IMR-90 (cell line): ENCODE data around the gene GABPB2. TPM values are rescaled to one million over a fixed set of nuclear protein-coding genes. Genes with fewer than 3 reads are reported as not detected.

Source experiments
- ATAC-seq: fragments of 200-7000 bp; cut with Tn5 transposase; 2 replicates; pipeline ENCODE4 v1.9.1; 2020; ENCODE audit warnings: low read depth, mild to moderate bottlenecking, moderate library complexity
- BruUV-seq: library from RNA; stranded (reverse); fragments of 400-500 nt; replicated peaks from 2 replicates; lab custom pipeline; 2021; lab: Mats Ljungman, UMichigan
- CTCF ChIA-PET: fragments of 300-600 bp; formaldehyde crosslinking; extraction: SDS; loops from one replicate; lab custom pipeline; 2021; ENCODE audit warnings: antibody characterized with exemption; lab: Yijun Ruan, JAX
- POLR2A ChIA-PET: fragments of 300-600 bp; sonication (Branson Sonifier 250); formaldehyde crosslinking; loops from one replicate; lab custom pipeline; 2022; ENCODE audit warnings: antibody characterized with exemption; ENCODE audit not compliant: unreplicated experiment; lab: Charles Lee
- DNase-seq: peaks from one replicate; pipeline ENCODE4 v3.0.0; 2013
- H2AFZ ChIP-seq: replicated peaks from 2 replicates; pipeline ENCODE3; 2013; ENCODE audit warnings: low read length, mild to moderate bottlenecking; ENCODE audit not compliant: poor library complexity
- H2AK5ac ChIP-seq: 2 replicates; pipeline ENCODE4 v1.6.1; 2013; ENCODE audit warnings: low read depth, low read length, inconsistent platforms
- H2AK9ac ChIP-seq: replicated peaks from 2 replicates; pipeline ENCODE3; 2013; ENCODE audit warnings: mild to moderate bottlenecking, low read depth, low read length, moderate library complexity; ENCODE audit not compliant: poor library complexity
- H2BK120ac ChIP-seq: 2 replicates; pipeline ENCODE4 v1.6.1; 2013; ENCODE audit warnings: low read depth, low read length, inconsistent platforms
- H2BK15ac ChIP-seq: 3 replicates; pipeline ENCODE4 v1.6.1; 2013; ENCODE audit warnings: low read depth, low read length, inconsistent platforms
- H2BK20ac ChIP-seq: 2 replicates; pipeline ENCODE4 v1.6.1; 2013; ENCODE audit warnings: low read depth, mild to moderate bottlenecking, inconsistent platforms, low read length, moderate library complexity
- H2BK5ac ChIP-seq: 2 replicates; pipeline ENCODE4 v1.6.1; 2013; ENCODE audit warnings: mild to moderate bottlenecking, low read depth, low read length, inconsistent platforms; ENCODE audit not compliant: poor library complexity, severe bottlenecking
- H3K14ac ChIP-seq: replicated peaks from 2 replicates; pipeline ENCODE4 v1.6.1; 2013; ENCODE audit warnings: low read depth, low read length, inconsistent platforms
- H3K18ac ChIP-seq: 2 replicates; pipeline ENCODE4 v1.6.1; 2013; ENCODE audit warnings: low read depth, low read length, control low read depth
- H3K23ac ChIP-seq: 2 replicates; pipeline ENCODE4 v1.6.1; 2013; ENCODE audit warnings: low read depth, low read length, inconsistent platforms
- H3K27ac ChIP-seq: 2 replicates; pipeline ENCODE4 v1.5.1; 2013; ENCODE audit warnings: mild to moderate bottlenecking, control low read depth, low read length; ENCODE audit not compliant: insufficient read depth
- H3K27me3 ChIP-seq: 2 replicates; pipeline ENCODE4 v1.6.1; 2013; ENCODE audit warnings: low read length; ENCODE audit not compliant: control insufficient read depth, insufficient read depth
- H3K36me3 ChIP-seq: 2 replicates; pipeline ENCODE4 v1.6.1; 2013; ENCODE audit warnings: low read length, mixed read lengths; ENCODE audit not compliant: control insufficient read depth, insufficient read depth
- H3K4ac ChIP-seq: 2 replicates; pipeline ENCODE4 v1.6.1; 2013; ENCODE audit warnings: low read depth, low read length, inconsistent platforms
- H3K4me1 ChIP-seq: 2 replicates; pipeline ENCODE4 v1.6.1; 2013; ENCODE audit warnings: low read length, mixed read lengths; ENCODE audit not compliant: control insufficient read depth, insufficient read depth
- H3K4me2 ChIP-seq: 2 replicates; pipeline ENCODE4 v1.6.1; 2013; ENCODE audit warnings: low read depth, mild to moderate bottlenecking, control low read depth, low read length, moderate library complexity
- H3K4me3 ChIP-seq: 2 replicates; pipeline ENCODE4 v1.5.1; 2013; ENCODE audit warnings: low read depth, mild to moderate bottlenecking, control low read depth, low read length, moderate library complexity; ENCODE audit not compliant: insufficient read depth
- H3K56ac ChIP-seq: 2 replicates; pipeline ENCODE4 v1.6.1; 2013; ENCODE audit warnings: low read length, inconsistent platforms; ENCODE audit not compliant: insufficient read depth; ENCODE audit errors: extremely low read depth
- H3K79me1 ChIP-seq, 2 experiments: 2 replicates each; pipeline ENCODE4 v1.6.1; 2013; ENCODE audit warnings: low read length in 2 of 2, inconsistent platforms in 1 of 2, low read depth in 1 of 2
- H3K9ac ChIP-seq: 2 replicates; pipeline ENCODE4 v1.6.1; 2013; ENCODE audit warnings: low read depth, low read length, control low read depth
- H3K9me1 ChIP-seq: 2 replicates; pipeline ENCODE4 v1.6.1; 2013; ENCODE audit warnings: low read length, inconsistent platforms; ENCODE audit not compliant: insufficient read depth
- H3K9me3 ChIP-seq: 2 replicates; pipeline ENCODE4 v1.6.1; 2013; ENCODE audit warnings: low read length; ENCODE audit not compliant: control insufficient read depth, insufficient read depth
- H4K20me1 ChIP-seq: 2 replicates; pipeline ENCODE4 v1.6.1; 2013; ENCODE audit warnings: low read length, inconsistent platforms; ENCODE audit not compliant: insufficient read depth
- H4K5ac ChIP-seq: 2 replicates; pipeline ENCODE4 v1.6.1; 2013; ENCODE audit warnings: mild to moderate bottlenecking, low read depth, low read length, control low read depth
- H4K8ac ChIP-seq, 2 experiments: 2 replicates each; pipeline ENCODE4 v1.6.1; 2013; ENCODE audit warnings: low read depth in 2 of 2, low read length in 2 of 2, control low read depth in 1 of 2, inconsistent platforms in 1 of 2
- H4K91ac ChIP-seq: 2 replicates; pipeline ENCODE4 v1.6.1; 2013; ENCODE audit warnings: low read depth, low read length, inconsistent platforms; ENCODE audit not compliant: insufficient read depth
- BHLHE40 ChIP-seq: fragments of 150-350 bp; IDR thresholded peaks from 2 replicates; pipeline ENCODE4 v1.6.1; 2016; ENCODE audit warnings: mild to moderate bottlenecking, low read depth, low read length
- CEBPB ChIP-seq: IDR thresholded peaks from 2 replicates; pipeline ENCODE4 v1.6.1; 2012; ENCODE audit warnings: low read depth, low read length, improper control_type of control experiment
- MAFK ChIP-seq: IDR thresholded peaks from 2 replicates; pipeline ENCODE4 v1.6.1; 2012; ENCODE audit warnings: low read depth, low read length, improper control_type of control experiment
- MAZ ChIP-seq: IDR thresholded peaks from 2 replicates; pipeline ENCODE4 v1.6.1; 2012; ENCODE audit warnings: low read depth, mild to moderate bottlenecking, low read length, improper control_type of control experiment, moderate library complexity, borderline replicate concordance
- MXI1 ChIP-seq: IDR thresholded peaks from 2 replicates; pipeline ENCODE4 v1.6.1; 2012; ENCODE audit warnings: low read depth, mild to moderate bottlenecking, low read length, moderate library complexity, borderline replicate concordance
- NFE2L2 ChIP-seq: fragments of 150-350 bp; IDR thresholded peaks from 2 replicates; pipeline ENCODE4 v1.6.1; 2016; ENCODE audit warnings: low read depth, mild to moderate bottlenecking, low read length
- RCOR1 ChIP-seq: IDR thresholded peaks from 2 replicates; pipeline ENCODE4 v1.6.1; 2012; ENCODE audit warnings: mild to moderate bottlenecking, low read length, improper control_type of control experiment; ENCODE audit not compliant: insufficient replicate concordance
- WGBS, 2 experiments: methylation state at CpG; one replicate each; pipeline versions ENCODE4 v1.1.5 to v1.1.7; 2013; ENCODE audit warnings: missing lambda C conversion rate in 2 of 2; ENCODE audit not compliant: insufficient read length in 1 of 2; ENCODE audit errors: extremely low coverage in 2 of 2; 5-methylcytosine and 5-hydroxymethylcytosine counted together
- dilution Hi-C: fragments of 300-500 bp; cut with HindIII; formaldehyde crosslinking; loops from one replicate; pipeline ENCODE4 v1.14.3; 2018; ENCODE audit warnings: low sequenced_read_pairs; ENCODE audit not compliant: unreplicated experiment
- in situ Hi-C: fragments of 300-500 bp; cut with MboI; formaldehyde crosslinking; loops from 3 replicates; pipeline ENCODE4 v1.14.3; 2019; ENCODE audit warnings: low sequenced_read_pairs, inconsistent platforms, mixed read lengths
- intact Hi-C: fragments of 100-400 bp; cut with micrococcal nuclease; formaldehyde crosslinking; loops from 2 replicates; pipeline ENCODE4 v1.10.0; 2022
- polyA plus RNA-seq, 3 experiments: library from polyadenylated mRNA; depleted of rRNA; stranded (reverse); fragments of >200 nt; gene quantifications; 2 replicates each; pipeline ENCODE4 v1.2.3, GENCODE V29; 2012; ENCODE audit warnings: low replicate concordance in 1 of 3
- total RNA-seq: library from RNA; depleted of rRNA; stranded (reverse); fragments of >200 nt; gene quantifications from 2 replicates; pipeline ENCODE4 v1.2.3, GENCODE V29; 2012

The GABPB2 gene
- total and polyA plus RNA-seq, 2 of the 4 experiments (the other 2 are of a cell fraction): 7.5 to 12.9 TPM

DNA sequence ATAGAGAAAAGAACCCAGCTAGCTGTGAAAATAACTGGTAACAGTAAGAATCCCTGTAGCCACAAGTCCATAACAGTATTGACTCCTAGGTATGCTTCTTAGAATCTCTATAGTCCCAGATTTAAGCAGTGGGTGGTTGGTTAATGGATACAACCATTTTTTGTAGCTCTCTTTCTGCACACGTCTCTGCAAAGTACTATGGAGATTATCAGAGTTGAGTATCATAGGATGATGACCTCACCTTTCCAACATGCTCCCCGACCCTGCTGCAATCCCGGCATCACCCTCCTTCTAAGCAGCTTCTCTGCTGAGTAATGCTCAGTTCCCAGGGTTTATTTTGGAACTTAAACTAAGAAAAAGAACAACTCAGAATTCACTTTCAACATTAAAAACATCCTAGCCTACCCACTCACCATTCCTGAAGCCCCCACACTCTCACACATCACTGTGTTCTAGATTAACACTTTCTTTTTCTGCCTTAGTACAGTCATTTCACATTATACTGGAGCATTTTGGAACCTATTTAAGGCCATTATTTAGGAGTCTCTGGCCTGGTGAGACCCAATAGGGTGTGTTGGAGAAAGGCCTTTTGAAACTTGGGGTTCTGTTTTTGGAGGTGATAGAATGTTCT lies 7.7 kb upstream of the GABPB2 start:
- Histone ChIP-seq H3K9me1 (peaks cover 3% of the 10 kb centered on the region), H3K18ac (peak overlapping the region; percentile 91), H2BK5ac (peak overlapping the region; percentile 89), H3K27me3 (no peaks in the 10 kb centered on the region), H3K9me3 (no peaks in the 10 kb centered on the region), H3K27ac (peak overlapping the region; percentile 17; the same call in 1 of the 2 replicates), H2AK5ac (no peak overlapping the region), H3K9ac (peak overlapping the region; percentile 37; the same call in 1 of the 2 replicates), H2AFZ (no peak overlapping the region), H3K4me3 (peak overlapping the region; percentile 24; the same call in 1 of the 2 replicates), H2BK120ac (0 out of 2 replicates have a peak overlapping the region, but pooled peaks have one; percentile 28), H2BK20ac (no peak overlapping the region; the same call in 1 of the 2 replicates), H3K79me1 (peaks cover 18 to 56% of the 10 kb centered on the region in 2 experiments), H3K4me1 (peaks cover 8% of the 10 kb centered on the region; the same call in 1 of the 2 replicates), H4K8ac (peak overlapping the region in 1 of 2 experiments; percentile 80; a peak in 2 of 4 replicates), H2AK9ac (no peak overlapping the region), H3K23ac (peak overlapping the region; percentile 69; the same call in 1 of the 2 replicates), H3K14ac (peak overlapping the region; percentile 74; the same call in 1 of the 2 replicates), H3K4ac (peak overlapping the region; percentile 74; the same call in 1 of the 2 replicates), H4K20me1 (peaks cover 12% of the 10 kb centered on the region), H4K5ac (peak overlapping the region; percentile 73), H2BK15ac (no peak overlapping the region), H3K36me3 (peaks cover 6% of the 10 kb centered on the region; the same call in 1 of the 2 replicates), H3K4me2 (peak overlapping the region; percentile 87), H4K91ac (0 out of 2 replicates have a peak overlapping the region, but pooled peaks have one; percentile 20), H3K56ac (no peak overlapping the region)
- ChIA-PET POLR2A (interaction anchor here (1.0 kb wide), 1 partner anchor 11 kb away, joined by 3 read pairs; no protein-coding TSS in a partner anchor), CTCF (no interaction called here)
- WGBS, 2 experiments: no CpG with 5 or more reads among the region's 3 CpGs
- intact Hi-C loops (loop anchor here (5.0 kb wide), 1 partner anchor 56 kb away; the partner anchor contains the start of genes MINDY1 and PRUNE1), dilution Hi-C loops (no loop called here), in situ Hi-C loops (no loop called here)
- peak; percentile 94 for DNase-seq
- peak; percentile 33 for ATAC-seq
- TF ChIP-seq NFE2L2 (peak; percentile 76), BHLHE40 (peak; percentile 9; the same call in 1 of the 2 replicates), RCOR1 (no peak), MAZ (peak; percentile 46; the same call in 1 of the 2 replicates), CEBPB (peak; percentile 89), MXI1 (no peak), MAFK (peak; percentile 27; the same call in 1 of the 2 replicates)
- no TSS peak for BruUV-seq
